Measurements from ENCODE around the gene TTC24.
A peak's percentile ranks its signal among the peaks of the same experiment; 100 is the strongest.

TTC24 gene

GRCh38 chr1:156559797-156560385 is 19.6 kb upstream of the TTC24 start:
- H3K4me3 ChIP-seq (ENCODE audit: control insufficient read depth, low read depth, low read length) = no peak overlapping the region
- TF ChIP-seq CTCF (IDR thresholded peaks at IDR 0.05; ENCODE audit: control insufficient read depth, insufficient read depth, low read depth, low read length, missing control alignments) = no peak
- DNase-seq (ENCODE audit: low read depth) = no peak

- no peak for DNase-seq (ENCODE audit: low read depth)
- TF ChIP-seq CTCF (IDR thresholded peaks at IDR 0.05; ENCODE audit: control insufficient read depth, insufficient read depth, low read depth, low read length, missing control alignments) = no peak
- no peak overlapping the region for H3K4me3 ChIP-seq (ENCODE audit: control insufficient read depth, low read depth, low read length)
These were observed 18.8 kb upstream of the TTC24 start for GRCh38 chr1:156560585-156561163.

- no peak for DNase-seq (ENCODE audit: low read depth)
- no peak overlapping the region for H3K4me3 ChIP-seq (ENCODE audit: control insufficient read depth, low read depth, low read length)
- TF ChIP-seq CTCF (IDR thresholded peaks at IDR 0.05; ENCODE audit: control insufficient read depth, insufficient read depth, low read depth, low read length, missing control alignments) = no peak
These were observed 14.0 kb upstream of the TTC24 start for GRCh38 chr1:156565519-156565918.

- no peak overlapping the region for H3K4me3 ChIP-seq (ENCODE audit: control insufficient read depth, low read depth, low read length)
- no peak for TF ChIP-seq CTCF (IDR thresholded peaks at IDR 0.05; ENCODE audit: control insufficient read depth, insufficient read depth, low read depth, low read length, missing control alignments)
- no peak for DNase-seq (ENCODE audit: low read depth)
These were observed 13.1 kb upstream of the TTC24 start for GRCh38 chr1:156566436-156566835.

- peak overlapping the region; percentile 79 for H3K4me3 ChIP-seq (ENCODE audit: control insufficient read depth, low read depth, low read length)
- peak; percentile 76 for DNase-seq (ENCODE audit: low read depth)
- no peak for TF ChIP-seq CTCF (IDR thresholded peaks at IDR 0.05; ENCODE audit: control insufficient read depth, insufficient read depth, low read depth, low read length, missing control alignments)
These were observed 8.2 kb upstream of the TTC24 start for GRCh38 chr1:156571261-156571852.

- peak; percentile 14 for DNase-seq (ENCODE audit: low read depth)
- no peak for TF ChIP-seq CTCF (IDR thresholded peaks at IDR 0.05; ENCODE audit: control insufficient read depth, insufficient read depth, low read depth, low read length, missing control alignments)
- peak within 1 kb of the TSS; percentile 79 for H3K4me3 ChIP-seq (ENCODE audit: control insufficient read depth, low read depth, low read length)
These were observed 7.4 kb upstream of the TTC24 start, which contains the start of gene IQGAP3 for GRCh38 chr1:156571919-156572662. Gene IQGAP3, minus strand, starts transcription at chr1:156572565. Its CDS starts 36 bp downstream, at chr1:156572529.
